Heart left ventricle (tissue), 16 donors: Measurements from ENCODE around the gene TIMM23B. TPM values are rescaled to one million over a fixed set of nuclear protein-coding genes. Genes with fewer than 3 reads are reported as not detected.
"Not testable (repeated sequence)": the region's sequence is repeated elsewhere in the genome, so short reads cannot be mapped to it uniquely, and the experiment has no call there.

Source experiments
- ATAC-seq, 4 donors: fragments of 200-7000 bp; cut with Tn5 transposase; one replicate each; pipeline ENCODE4 v1.9.1; 2020 to 2022; ENCODE audit warnings: moderate library complexity in 4 of 4, mild to moderate bottlenecking in 3 of 4, moderate number of reproducible peaks in 1 of 4
- DNase-seq, 5 donors: peaks; one replicate each; pipeline ENCODE4 v3.0.0-alpha.2; 2020
- H3K27ac ChIP-seq, 12 donors: fragments of 200-600 bp; sonication (generic) in 4 of 12; one replicate each; pipeline versions ENCODE4 v1.5.0 to v1.8.0; 2016 to 2022; ENCODE audit warnings: mild to moderate bottlenecking in 2 of 12
- H3K27me3 ChIP-seq, 9 donors: fragments of 200-600 bp; sonication (generic) in 2 of 9; one replicate each; pipeline versions ENCODE4 v1.5.1 to v1.8.0; 2016 to 2022; ENCODE audit warnings: mild to moderate bottlenecking in 3 of 9
- H3K36me3 ChIP-seq, 9 donors: fragments of 200-600 bp; sonication (generic) in 2 of 9; one replicate each; pipeline versions ENCODE4 v1.5.0 to v1.8.0; 2018 to 2022; ENCODE audit warnings: mild to moderate bottlenecking in 2 of 9
- H3K4me1 ChIP-seq, 12 donors: fragments of 200-600 bp; sonication (generic) in 4 of 12; one replicate each; pipeline versions ENCODE4 v1.5.0 to v1.8.0; 2016 to 2022; ENCODE audit warnings: mild to moderate bottlenecking in 3 of 12
- H3K4me3 ChIP-seq, 12 donors: fragments of 200-600 bp; sonication (generic) in 4 of 12; one replicate each; pipeline versions ENCODE4 v1.5.0 to v1.8.0; 2017 to 2022; ENCODE audit warnings: mild to moderate bottlenecking in 9 of 12, moderate library complexity in 4 of 12
- H3K9me3 ChIP-seq, 12 donors: fragments of 200-600 bp; sonication (generic) in 4 of 12; one replicate each; pipeline versions ENCODE4 v1.5.0 to v1.8.0; 2016 to 2022; ENCODE audit warnings: mild to moderate bottlenecking in 1 of 12
- WGBS, 4 donors: extraction: QIAGEN DNeasy Blood & Tissue Kit in 2 of 4; methylation state at CpG; one replicate each; pipeline versions ENCODE4 v1.1.5 to v1.1.7; 2013 to 2018; 5-methylcytosine and 5-hydroxymethylcytosine counted together
- intact Hi-C, 10 donors: fragments of 100-400 bp; cut with DNase I; formaldehyde crosslinking; loops; one replicate each; pipeline versions ENCODE4 v1.11.1 to v1.14.2; 2022
- polyA plus RNA-seq, 2 donors: library from polyadenylated mRNA; stranded (reverse); fragments of 200-250 nt; gene quantifications; one replicate each; pipeline ENCODE4 v1.2.3, GENCODE V29; 2013
- total RNA-seq, 9 donors: library from RNA; depleted of rRNA in 2 of 9; stranded (reverse); fragments of >200 nt in 2 of 9; fragmentation: NEBNext Ultra II Directional in 3 of 9; extraction: Animal tissue kit (Norgen Biotek cat#: 25700) in 3 of 9; gene quantifications; one replicate each; pipeline versions ENCODE4 v1.1.0 to v1.2.4, GENCODE V29; 2016 to 2023
- donor health status: ischemic (EF 13 %, LVEDD 7.1; RV severe dilation, severe dysfunction).
- donor health status: healthy with polysubstance abuse.
- donor health status: DM: no; HTN: yes; CAD: no.
- donor health status: DM: no; HTN: no; CAD: no.
- donor health status: ischemic (EF 25% LVEDD 6.9; RV normal size, moderate dysfunction).
- donor health status: ischemic (EF 25% LVEDD 5.7; RV mildly dilated, moderate dysfunction).
- donor health status: healthy.
- donor health status: DM: yes; HTN: yes; CAD: no.
- donor health status: ischemic (EF 35%, LVEDD 5.7; RV mildly dilated, moderate dysfunction).
- donor health status: nonischemic (EF 11% LVEDD 7.7; RV severe dilation, severe dysfunction).
- donor health status: DM: yes; HTN: yes; CAD: no.
- donor health status: PGD.
- donor health status: ischemic (EF 29% LVEDD 5.4; RV normal size, mild dysfunction).
- donor health status: nonischemic (EF 23%, LVEDD 6.1; RV moderate dilation, normal function).

Gene TIMM23B
- total and polyA plus RNA-seq, 11 donors: 13.0 to 22.6 (median 16.4) TPM

DNA sequence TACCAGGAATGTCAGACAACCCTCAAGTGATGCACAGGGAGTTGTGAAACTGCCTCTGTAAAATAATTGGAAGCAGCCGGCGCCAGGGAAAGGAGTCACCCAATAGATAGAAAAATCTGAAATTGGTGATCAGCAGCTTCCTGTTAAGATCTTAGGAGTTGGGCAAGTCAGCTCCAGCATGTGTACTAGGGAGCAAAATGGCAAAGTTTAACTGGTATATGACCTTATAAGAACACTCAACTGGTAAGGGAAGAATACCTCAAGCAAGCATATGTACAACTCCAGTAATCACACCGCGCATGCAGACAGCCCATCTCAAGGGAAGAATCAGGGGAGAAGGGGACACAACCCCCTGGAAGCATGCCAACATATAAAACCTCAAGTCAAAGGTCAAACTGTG is 18.3 kb upstream of the TIMM23B start:
- H3K4me1 ChIP-seq, H3K9me3 ChIP-seq, H3K27me3 ChIP-seq, intact Hi-C loops, ATAC-seq, DNase-seq, H3K27ac ChIP-seq, H3K4me3 ChIP-seq: not testable (repeated sequence)
- WGBS, 4 donors: 90 to 95% (median 93%) methylated on average over 4 of the region's 4 CpGs
- H3K36me3 ChIP-seq: peaks cover 0 to 66% (median 15%) of the 10 kb centered on the region in 9 donors

- H3K4me3 ChIP-seq, ATAC-seq, H3K27me3 ChIP-seq, intact Hi-C loops, H3K4me1 ChIP-seq, DNase-seq, H3K27ac ChIP-seq, H3K9me3 ChIP-seq: not testable (repeated sequence)
- peaks cover 0 to 48% (median 14%) of the 10 kb centered on the region in 9 donors for H3K36me3 ChIP-seq
- WGBS, 4 donors: 83 to 91% (median 86%) methylated on average over 4 to 5 of the region's 5 CpGs
Observed at GRCh38 chr10:49931276-49931675, 10.6 kb upstream of the TIMM23B start.

DNA sequence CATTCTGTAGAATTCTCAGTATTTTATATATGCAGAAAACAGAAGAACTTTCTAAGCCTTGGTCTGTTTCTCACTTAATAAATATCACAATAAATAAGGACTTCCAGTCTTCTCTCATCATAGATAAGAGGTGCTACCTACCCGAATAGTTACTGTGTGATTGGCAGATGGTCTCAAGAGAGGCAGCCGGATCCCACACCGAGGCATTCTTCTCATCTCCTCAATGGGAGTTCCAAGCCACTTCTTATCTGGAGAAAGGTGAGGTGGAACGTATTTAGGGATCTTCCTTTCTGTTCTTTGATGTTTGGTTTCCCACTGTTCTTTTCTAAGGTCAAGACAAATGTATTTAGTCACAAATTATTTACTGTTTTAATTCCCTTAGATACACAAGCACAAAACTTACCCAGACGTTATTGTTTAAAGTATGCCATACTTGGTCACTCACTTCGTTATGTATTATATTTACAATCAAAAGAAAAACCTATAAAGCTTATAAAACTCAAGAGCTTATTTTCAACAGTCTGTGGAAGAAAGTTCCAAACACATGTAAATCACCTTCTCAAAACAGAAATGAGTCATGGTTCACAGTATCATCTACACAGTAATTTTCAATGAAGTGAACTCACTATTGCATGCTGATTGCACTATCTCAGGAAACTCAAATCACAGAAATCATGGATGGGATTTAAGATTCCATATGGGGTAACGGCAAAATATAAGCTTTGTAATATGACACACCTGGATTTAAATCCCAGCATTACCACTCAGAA is 9.7 kb upstream of the TIMM23B start:
- H3K27me3 ChIP-seq, H3K27ac ChIP-seq, H3K4me1 ChIP-seq, ATAC-seq, H3K4me3 ChIP-seq, intact Hi-C loops, DNase-seq, H3K9me3 ChIP-seq: not testable (repeated sequence)
- WGBS, 4 donors: 74 to 82% (median 77%) methylated on average over 7 of the region's 7 CpGs
- peaks cover 0 to 41% (median 7%) of the 10 kb centered on the region in 9 donors for H3K36me3 ChIP-seq

- DNase-seq, H3K27me3 ChIP-seq, intact Hi-C loops, H3K9me3 ChIP-seq: not testable (repeated sequence)
- H3K4me3 ChIP-seq: peak overlapping the region; percentile 71 to 92 (median 84)
- peaks cover 0 to 24% (median 11%) of the 10 kb centered on the region in 9 donors for H3K36me3 ChIP-seq
- 0 to 1% (median 1%) methylated on average over 12 of the region's 12 CpGs for WGBS, 4 donors
- H3K27ac ChIP-seq: peak overlapping the region in 11 of 12 donors; percentile 29 to 82 (median 77)
- peaks cover 0 to 30% (median 21%) of the 10 kb centered on the region in 12 donors for H3K4me1 ChIP-seq
- ATAC-seq: peak in 2 of 4 donors; percentile 8 to 32
Observed at GRCh38 chr10:49942339-49942705, 469 bp downstream of the TIMM23B start.

DNA sequence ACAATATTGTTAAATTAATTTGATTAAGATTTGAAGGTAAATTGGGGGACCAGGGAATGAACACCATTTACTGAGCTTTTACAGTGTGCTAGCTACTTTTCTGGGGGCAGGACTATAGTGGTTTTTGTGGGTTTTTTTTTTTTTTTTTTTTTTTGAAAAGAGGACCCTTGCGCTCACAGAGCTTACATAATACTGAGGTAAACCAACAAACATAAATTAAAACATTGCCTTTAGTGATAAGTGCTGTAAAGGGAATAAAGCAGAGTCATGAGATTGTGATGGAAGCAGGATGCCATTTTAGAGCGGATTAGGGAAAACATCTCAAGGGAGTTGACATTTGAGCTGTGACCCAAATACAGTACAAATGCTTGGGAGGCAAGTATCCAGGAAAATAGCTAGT is 1.8 kb downstream of the TIMM23B start:
- ATAC-seq, intact Hi-C loops: not testable (repeated sequence)

GRCh38 chr10:49948142-49948541 is 6.3 kb downstream of the TIMM23B start:
- 86 to 98% (median 95%) methylated on average over 1 of the region's 2 CpGs for WGBS, 4 donors
- peaks cover 0 to 42% (median 14%) of the 10 kb centered on the region in 9 donors for H3K36me3 ChIP-seq
- H3K4me3 ChIP-seq, H3K27me3 ChIP-seq, DNase-seq, H3K9me3 ChIP-seq, intact Hi-C loops, H3K4me1 ChIP-seq: not testable (repeated sequence)
- H3K27ac ChIP-seq: peak overlapping the region in 1 of 12 donors; percentile 60
- ATAC-seq: peak; percentile 26 to 51 (median 44)

More for the DNA sequence above, 1.8 kb downstream of the TIMM23B start:
- not testable (repeated sequence) for H3K27ac ChIP-seq, H3K27me3 ChIP-seq, H3K9me3 ChIP-seq, DNase-seq, H3K4me3 ChIP-seq
- H3K4me1 ChIP-seq: peaks cover 0 to 30% (median 21%) of the 10 kb centered on the region in 12 donors
- 77 to 85% (median 82%) methylated on average over 2 of the region's 2 CpGs for WGBS, 4 donors
- peaks cover 0 to 31% (median 11%) of the 10 kb centered on the region in 9 donors for H3K36me3 ChIP-seq

- H3K27ac ChIP-seq: peak overlapping the region in 1 of 12 donors; percentile 60
- DNase-seq, H3K4me3 ChIP-seq, intact Hi-C loops, H3K27me3 ChIP-seq, ATAC-seq, H3K4me1 ChIP-seq, H3K9me3 ChIP-seq: not testable (repeated sequence)
- WGBS, 4 donors: 92 to 99% (median 95%) methylated on average over 2 of the region's 2 CpGs
- H3K36me3 ChIP-seq: peaks cover 0 to 48% (median 16%) of the 10 kb centered on the region in 9 donors
Observed at GRCh38 chr10:49948737-49949136, 6.9 kb downstream of the TIMM23B start.

- H3K27me3 ChIP-seq, H3K27ac ChIP-seq, H3K4me3 ChIP-seq, intact Hi-C loops, DNase-seq, ATAC-seq, H3K4me1 ChIP-seq, H3K9me3 ChIP-seq: not testable (repeated sequence)
- peaks cover 0 to 54% (median 34%) of the 10 kb centered on the region in 9 donors for H3K36me3 ChIP-seq
- 78 to 89% (median 83%) methylated on average over 3 of the region's 3 CpGs for WGBS, 4 donors
Observed at GRCh38 chr10:49952006-49952405, 10.2 kb downstream of the TIMM23B start.

- H3K36me3 ChIP-seq: peaks cover 0 to 54% (median 31%) of the 10 kb centered on the region in 9 donors
- H3K4me1 ChIP-seq, H3K4me3 ChIP-seq, intact Hi-C loops, H3K27me3 ChIP-seq, DNase-seq, H3K27ac ChIP-seq, H3K9me3 ChIP-seq, ATAC-seq: not testable (repeated sequence)
- WGBS, 4 donors: 71 to 85% (median 79%) methylated on average over 2 to 3 of the region's 3 CpGs
Observed at GRCh38 chr10:49953122-49953521, 11.3 kb downstream of the TIMM23B start.

GRCh38 chr10:49970331-49970857 is 28.5 kb downstream of the TIMM23B start:
- H3K27ac ChIP-seq, H3K4me3 ChIP-seq, H3K9me3 ChIP-seq, H3K4me1 ChIP-seq, ATAC-seq, H3K27me3 ChIP-seq, intact Hi-C loops: not testable (repeated sequence)
- 83 to 99% (median 97%) methylated on average over 1 to 37 of the region's 37 CpGs for WGBS, 4 donors
- peaks cover 0 to 16% (median 4%) of the 10 kb centered on the region in 9 donors for H3K36me3 ChIP-seq
- DNase-seq: peak in 1 of 5 donors; percentile 51

- DNase-seq, H3K4me1 ChIP-seq, intact Hi-C loops, H3K27ac ChIP-seq, ATAC-seq, H3K9me3 ChIP-seq, H3K27me3 ChIP-seq, H3K4me3 ChIP-seq: not testable (repeated sequence)
- 36 to 57% (median 46%) methylated on average over 2 of the region's 2 CpGs for WGBS, 4 donors
- H3K36me3 ChIP-seq: peaks cover 0 to 20% (median 4%) of the 10 kb centered on the region in 9 donors
Observed at GRCh38 chr10:49971466-49971865, 29.6 kb downstream of the TIMM23B start.
